AG04449 (cell line): ENCODE data around the gene VPS33B.

Experiments
- CTCF ChIA-PET: fragments of 350-600 bp; formaldehyde crosslinking; extraction: SDS; loops from one replicate; lab custom pipeline; 2021; ENCODE audit warnings: antibody characterized with exemption; lab: Yijun Ruan, JAX
- POLR2A ChIA-PET: fragments of 400-600, 350-600 bp; formaldehyde crosslinking; extraction: SDS; loops from one replicate; lab custom pipeline; 2020; ENCODE audit warnings: antibody characterized with exemption, inconsistent platforms; lab: Yijun Ruan, JAX
- DNase-seq: peaks from one replicate; pipeline ENCODE4 v3.0.0-alpha.2; 2010; ENCODE audit warnings: low read depth, low spot score
- H3K4me3 ChIP-seq: 2 replicates; pipeline ENCODE4 v1.5.1; 2011; ENCODE audit warnings: low read depth, mild to moderate bottlenecking, control low read depth, low read length
- TF ChIP-seq, protein P1 (sequence below): IDR thresholded peaks from one replicate; pipeline ENCODE4 v1.5.1; 2011; ENCODE audit warnings: mild to moderate bottlenecking, moderate library complexity, low read length, control low read depth, inconsistent platforms; ENCODE audit not compliant: insufficient read depth; ENCODE audit errors: missing control alignments

Gene VPS33B

DNA sequence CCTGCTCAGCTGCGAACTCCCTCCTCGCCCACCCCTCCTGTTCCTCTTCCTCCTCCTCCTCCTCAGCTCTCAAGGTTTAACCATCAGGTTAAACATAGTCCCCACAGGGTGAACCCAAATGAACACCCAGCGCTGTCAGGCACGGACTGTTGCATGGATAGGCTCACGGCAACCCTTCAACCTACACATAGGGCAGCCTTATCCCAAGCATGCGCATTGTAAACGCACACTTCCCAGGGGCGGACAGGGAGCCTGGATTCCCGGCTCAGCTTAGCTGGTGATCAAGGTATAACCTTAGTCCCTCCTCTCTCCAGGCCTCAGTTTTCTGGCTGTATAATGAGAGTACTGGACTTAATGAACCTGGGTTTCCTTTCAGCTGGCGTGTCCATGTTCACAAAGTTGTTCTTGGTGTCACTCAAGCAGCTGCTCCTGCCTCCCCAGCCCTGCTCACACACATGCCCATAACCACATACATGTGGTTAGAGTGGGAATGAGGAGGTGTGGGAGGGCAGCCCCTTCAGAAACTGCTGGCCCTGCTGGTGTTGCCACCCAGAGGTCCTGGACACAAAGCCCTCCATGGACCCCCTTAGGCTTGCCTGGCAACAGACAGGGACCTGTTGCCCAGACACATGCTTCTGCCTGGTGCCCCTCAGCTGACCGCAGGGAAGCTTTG, 20.9 kb upstream of the VPS33B start:
- ChIA-PET CTCF (interaction anchor here (0.5 to 1.8 kb wide), 3 partner anchors 10 to 111 kb away, joined by 3 to 7 read pairs (median 4); partner anchors contain the start of gene HDDC3), POLR2A (no interaction called here)
- DNase-seq: no peak
- no peak overlapping the region for H3K4me3 ChIP-seq
- TF ChIP-seq, protein P1, sequence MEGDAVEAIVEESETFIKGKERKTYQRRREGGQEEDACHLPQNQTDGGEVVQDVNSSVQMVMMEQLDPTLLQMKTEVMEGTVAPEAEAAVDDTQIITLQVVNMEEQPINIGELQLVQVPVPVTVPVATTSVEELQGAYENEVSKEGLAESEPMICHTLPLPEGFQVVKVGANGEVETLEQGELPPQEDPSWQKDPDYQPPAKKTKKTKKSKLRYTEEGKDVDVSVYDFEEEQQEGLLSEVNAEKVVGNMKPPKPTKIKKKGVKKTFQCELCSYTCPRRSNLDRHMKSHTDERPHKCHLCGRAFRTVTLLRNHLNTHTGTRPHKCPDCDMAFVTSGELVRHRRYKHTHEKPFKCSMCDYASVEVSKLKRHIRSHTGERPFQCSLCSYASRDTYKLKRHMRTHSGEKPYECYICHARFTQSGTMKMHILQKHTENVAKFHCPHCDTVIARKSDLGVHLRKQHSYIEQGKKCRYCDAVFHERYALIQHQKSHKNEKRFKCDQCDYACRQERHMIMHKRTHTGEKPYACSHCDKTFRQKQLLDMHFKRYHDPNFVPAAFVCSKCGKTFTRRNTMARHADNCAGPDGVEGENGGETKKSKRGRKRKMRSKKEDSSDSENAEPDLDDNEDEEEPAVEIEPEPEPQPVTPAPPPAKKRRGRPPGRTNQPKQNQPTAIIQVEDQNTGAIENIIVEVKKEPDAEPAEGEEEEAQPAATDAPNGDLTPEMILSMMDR: no peak

GRCh38 chr15:91040856-91041255, 18.5 kb upstream of the VPS33B start:
- DNase-seq: no peak
- CTCF ChIA-PET: interaction anchor here (1.1 to 1.6 kb wide), 2 partner anchors 15 to 106 kb away, joined by 3 to 6 read pairs; partner anchors contain the start of gene UNC45A
- POLR2A ChIA-PET: no interaction called here

DNA sequence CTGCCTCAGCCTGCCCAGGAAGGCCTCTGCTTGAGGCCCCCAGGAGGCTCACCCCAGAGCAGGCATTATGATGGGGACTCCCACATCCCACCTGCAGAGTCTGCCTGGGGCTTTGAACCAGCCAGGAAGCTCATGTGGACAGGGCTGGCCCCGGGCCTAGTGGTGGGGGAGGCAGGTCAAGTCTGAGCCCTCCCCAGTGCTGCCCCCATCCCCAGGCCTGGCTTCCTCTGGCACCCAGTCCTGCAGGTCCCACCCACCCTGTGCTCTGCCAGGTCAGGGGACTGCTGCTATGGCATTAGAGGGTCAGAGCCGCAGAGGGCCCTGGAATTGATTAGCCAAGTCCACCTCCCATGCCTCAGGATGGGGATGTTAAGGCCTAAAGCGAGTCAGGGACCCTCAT, 17.6 kb upstream of the VPS33B start:
- ChIA-PET CTCF (interaction anchor here (1.6 kb wide), 1 partner anchor 16 kb away, joined by 6 read pairs; no protein-coding TSS in a partner anchor), POLR2A (no interaction called here)
- TF ChIP-seq, protein P1: no peak
- DNase-seq: no peak
- H3K4me3 ChIP-seq: no peak overlapping the region

More at GRCh38 chr15:91040856-91041255, 18.5 kb upstream of the VPS33B start:
- no peak overlapping the region for H3K4me3 ChIP-seq
- TF ChIP-seq, protein P1: no peak

GRCh38 chr15:91032919-91033803, 10.8 kb upstream of the VPS33B start:
- CTCF ChIA-PET: interaction anchor here (0.9 to 2.2 kb wide), 8 partner anchors 10 to 240 kb away, joined by 3 to 14 read pairs (median 4); partner anchors contain the start of gene VPS33B
- POLR2A ChIA-PET: interaction anchor here (1.2 kb wide), 1 partner anchor 11 kb away, joined by 3 read pairs; the partner anchor contains the start of gene VPS33B
- H3K4me3 ChIP-seq: no peak overlapping the region
- TF ChIP-seq, protein P1: peak; percentile 68
- no peak for DNase-seq

- DNase-seq: no peak
- TF ChIP-seq, protein P1: no peak
- ChIA-PET POLR2A (no interaction called here), CTCF (interaction anchor here (0.7 kb wide), 1 partner anchor 134 kb away, joined by 3 read pairs; no protein-coding TSS in a partner anchor)
- no peak overlapping the region for H3K4me3 ChIP-seq
Measured at GRCh38 chr15:91031796-91032195, 9.4 kb upstream of the VPS33B start.
